Cardiac muscle cell (in vitro differentiated cells and primary cell): Measurements from ENCODE around the gene RXRB. TPM values are rescaled to one million over a fixed set of nuclear protein-coding genes. Genes with fewer than 3 reads are reported as not detected.

Experiments used
- DNase-seq, 2 donors: peaks; one replicate each; pipeline versions ENCODE4 v3.0.0 to v3.0.0-alpha.2; 2010 to 2017; ENCODE audit warnings: low read depth in 1 of 2, low spot score in 1 of 2
- H3K27ac ChIP-seq: fragments of 200-600 bp; sonication (generic); 2 replicates; pipeline ENCODE4 v1.5.1; 2016
- H3K27me3 ChIP-seq: fragments of 200-600 bp; sonication (generic); 2 replicates; pipeline ENCODE4 v1.6.0; 2016; ENCODE audit warnings: control low read depth
- H3K36me3 ChIP-seq: fragments of 200-600 bp; sonication (generic); 2 replicates; pipeline ENCODE4 v1.5.1; 2016; ENCODE audit warnings: control low read depth
- H3K4me1 ChIP-seq: fragments of 200-600 bp; sonication (generic); 2 replicates; pipeline ENCODE4 v1.8.1; 2017; ENCODE audit warnings: low read depth, mild to moderate bottlenecking, mixed run types
- H3K4me3 ChIP-seq: fragments of 200-600 bp; sonication (generic); 2 replicates; pipeline ENCODE4 v1.5.1; 2016; ENCODE audit warnings: mild to moderate bottlenecking
- H3K9me3 ChIP-seq: fragments of 200-600 bp; sonication (generic); 2 replicates; pipeline ENCODE4 v1.5.1; 2017; ENCODE audit warnings: low read depth, mild to moderate bottlenecking, control low read depth
- CTCF ChIP-seq: IDR thresholded peaks from 2 replicates; pipeline ENCODE4 v1.5.1; 2012; ENCODE audit warnings: low read depth, mild to moderate bottlenecking, low read length
- polyA plus RNA-seq: library from polyadenylated mRNA; unstranded; fragments of >200 nt; fragmentation: Nextera tagmentation; extraction: Ambion mirVana; gene quantifications from 2 replicates; pipeline ENCODE4 v1.2.1, GENCODE V29; 2016
- total RNA-seq: library from RNA; depleted of rRNA; stranded (reverse); fragments of >200 nt; gene quantifications from 2 replicates; pipeline ENCODE4 v1.2.3, GENCODE V29; 2016

RXRB gene
- total and polyA plus RNA-seq, 2 experiments from 2014 or later: 37.8 to 46.7 TPM

- TF ChIP-seq CTCF: peak; percentile 85
- peaks cover 9% of the 10 kb centered on the region for H3K27me3 ChIP-seq
- no peak overlapping the region for H3K27ac ChIP-seq
- peak; percentile 89 to 91 for DNase-seq
- no peaks in the 10 kb centered on the region for H3K36me3 ChIP-seq
- H3K4me3 ChIP-seq: peak overlapping the region; percentile 45
- no peaks in the 10 kb centered on the region for H3K4me1 ChIP-seq
- no peaks in the 10 kb centered on the region for H3K9me3 ChIP-seq
Observed at GRCh38 chr6:33247977-33248642, 47.6 kb upstream of the RXRB start.

- DNase-seq: no peak
- Histone ChIP-seq H3K4me1 (no peaks in the 10 kb centered on the region), H3K27me3 (peaks cover 17% of the 10 kb centered on the region), H3K36me3 (no peaks in the 10 kb centered on the region), H3K27ac (no peak overlapping the region), H3K9me3 (no peaks in the 10 kb centered on the region), H3K4me3 (no peak overlapping the region)
- no peak for TF ChIP-seq CTCF
Observed at GRCh38 chr6:33243476-33243875, 43.0 kb upstream of the RXRB start.

- no peak overlapping the region for H3K27ac ChIP-seq
- no peak for DNase-seq
- H3K4me3 ChIP-seq: no peak overlapping the region
- no peaks in the 10 kb centered on the region for H3K9me3 ChIP-seq
- TF ChIP-seq CTCF: no peak
- H3K36me3 ChIP-seq: no peaks in the 10 kb centered on the region
- peaks cover 17% of the 10 kb centered on the region for H3K27me3 ChIP-seq
- H3K4me1 ChIP-seq: no peaks in the 10 kb centered on the region
Observed at GRCh38 chr6:33241968-33242367, 41.5 kb upstream of the RXRB start.

- peaks cover 12% of the 10 kb centered on the region for H3K4me1 ChIP-seq
- H3K4me3 ChIP-seq: no peak overlapping the region
- peaks cover 6% of the 10 kb centered on the region for H3K27me3 ChIP-seq
- no peak for TF ChIP-seq CTCF
- H3K36me3 ChIP-seq: no peaks in the 10 kb centered on the region
- no peaks in the 10 kb centered on the region for H3K9me3 ChIP-seq
- DNase-seq: no peak
- H3K27ac ChIP-seq: no peak overlapping the region
Observed at GRCh38 chr6:33237741-33238140, 37.3 kb upstream of the RXRB start.

- no peaks in the 10 kb centered on the region for H3K36me3 ChIP-seq
- no peak overlapping the region for H3K27ac ChIP-seq
- peaks cover 1% of the 10 kb centered on the region for H3K27me3 ChIP-seq
- no peaks in the 10 kb centered on the region for H3K9me3 ChIP-seq
- no peak for DNase-seq
- no peak for TF ChIP-seq CTCF
- no peak overlapping the region for H3K4me3 ChIP-seq
- H3K4me1 ChIP-seq: peaks cover 12% of the 10 kb centered on the region
Observed at GRCh38 chr6:33236852-33237251, 36.4 kb upstream of the RXRB start.

GRCh38 chr6:33236328-33236727, 35.9 kb upstream of the RXRB start:
- no peak for TF ChIP-seq CTCF
- H3K27me3 ChIP-seq: no peaks in the 10 kb centered on the region
- H3K36me3 ChIP-seq: no peaks in the 10 kb centered on the region
- no peak overlapping the region for H3K27ac ChIP-seq
- H3K4me1 ChIP-seq: peaks cover 12% of the 10 kb centered on the region
- no peak overlapping the region for H3K4me3 ChIP-seq
- no peaks in the 10 kb centered on the region for H3K9me3 ChIP-seq
- DNase-seq: no peak
